OCI-LY7 (cell line): ENCODE data around the gene CDC20. TPM values are rescaled to one million over a fixed set of nuclear protein-coding genes. Genes with fewer than 3 reads are reported as not detected.

ENCODE experiments used
- BruUV-seq: library from RNA; stranded (reverse); fragments of 400-500 nt; replicated peaks from 2 replicates; lab custom pipeline; 2021; lab: Mats Ljungman, UMichigan
- CTCF ChIA-PET: fragments of 300-600 bp; sonication (Branson Sonifier 250); formaldehyde crosslinking; loops from one replicate; lab custom pipeline; 2022; ENCODE audit warnings: antibody characterized with exemption; ENCODE audit not compliant: unreplicated experiment; lab: Charles Lee
- POLR2A ChIA-PET: fragments of 300-600 bp; sonication (Branson Sonifier 250); formaldehyde crosslinking; loops from one replicate; lab custom pipeline; 2022; ENCODE audit warnings: antibody characterized with exemption; lab: Charles Lee
- DNase-seq: peaks from one replicate; pipeline ENCODE4 v3.0.0-alpha.2; 2015; ENCODE audit warnings: low spot score
- H2AFZ ChIP-seq: fragments of 200-600 bp; sonication (generic), shearing (Covaris generic); 2 replicates; pipeline ENCODE4 v1.6.1; 2014; ENCODE audit warnings: mild to moderate bottlenecking, antibody characterized with exemption, low read length, moderate library complexity
- H3K27ac ChIP-seq: fragments of 200-600 bp; sonication (generic); 2 replicates; pipeline ENCODE4 v1.5.1; 2014; ENCODE audit warnings: mixed run types, low read depth, mild to moderate bottlenecking, moderate library complexity, low read length, inconsistent platforms; ENCODE audit not compliant: poor library complexity, severe bottlenecking
- H3K36me3 ChIP-seq: fragments of 200-600 bp; sonication (generic); 2 replicates; pipeline ENCODE4 v1.6.1; 2014; ENCODE audit warnings: mild to moderate bottlenecking, antibody characterized with exemption, low read length, moderate library complexity, mixed read lengths; ENCODE audit not compliant: insufficient read depth
- H3K4me1 ChIP-seq: fragments of 200-600 bp; sonication (generic); 2 replicates; pipeline ENCODE4 v1.5.1; 2014; ENCODE audit warnings: mild to moderate bottlenecking, low read length; ENCODE audit not compliant: insufficient read depth, poor library complexity, severe bottlenecking
- H3K4me2 ChIP-seq: fragments of 200-600 bp; sonication (generic); 2 replicates; pipeline ENCODE4 v1.6.1; 2014; ENCODE audit warnings: mild to moderate bottlenecking, low read length
- H3K4me3 ChIP-seq: fragments of 200-600 bp; sonication (generic); 2 replicates; pipeline ENCODE4 v1.5.1; 2014; ENCODE audit warnings: mild to moderate bottlenecking, low read depth, low read length; ENCODE audit not compliant: poor library complexity, severe bottlenecking
- H3K79me2 ChIP-seq: fragments of 200-600 bp; sonication (generic); 2 replicates; pipeline ENCODE4 v1.6.1; 2016; ENCODE audit warnings: low read depth, mild to moderate bottlenecking, low read length, moderate library complexity, mixed read lengths; ENCODE audit not compliant: insufficient read depth
- H3K9me2 ChIP-seq: fragments of 200-600 bp; sonication (generic); 2 replicates; pipeline ENCODE4 v1.6.1; 2016; ENCODE audit warnings: mild to moderate bottlenecking, low read length, mixed read lengths; ENCODE audit not compliant: insufficient read depth
- H3K9me3 ChIP-seq: fragments of 200-600 bp; sonication (generic); 2 replicates; pipeline ENCODE4 v1.6.1; 2014; ENCODE audit warnings: mild to moderate bottlenecking, mixed run types, low read length, mixed read lengths
- H4K20me1 ChIP-seq: fragments of 200-600 bp; sonication (generic); 2 replicates; pipeline ENCODE4 v1.6.1; 2014; ENCODE audit warnings: mild to moderate bottlenecking, antibody characterized with exemption, low read length, moderate library complexity, mixed read lengths; ENCODE audit not compliant: insufficient read depth
- CTCF ChIP-seq: fragments of 200-600 bp; sonication (generic); conservative IDR thresholded peaks from 2 replicates; pipeline ENCODE4 v1.5.1; 2014; ENCODE audit warnings: mild to moderate bottlenecking, antibody characterized with exemption, low read length, moderate library complexity, mixed read lengths
- EZH2phosphoT487 ChIP-seq: fragments of 200-600 bp; sonication (generic); IDR thresholded peaks from 2 replicates; pipeline ENCODE4 v1.6.1; 2018; ENCODE audit warnings: low read depth, borderline replicate concordance, mild to moderate bottlenecking, mixed run types, antibody characterized with exemption, low read length, moderate library complexity, mixed read lengths
- intact Hi-C: fragments of 100-400 bp; cut with micrococcal nuclease; formaldehyde crosslinking; loops from one replicate; pipeline ENCODE4 v1.10.0; 2022; ENCODE audit not compliant: unreplicated experiment
- total RNA-seq, 2 experiments: library from RNA; depleted of rRNA in 1 of 2; stranded (reverse); fragments of >200 nt in 1 of 2; shearing (Covaris generic) in 1 of 2; gene quantifications; 2 replicates each; pipeline ENCODE4 v1.2.3, GENCODE V29; 2014 to 2022

Gene CDC20
- total RNA-seq, 2 experiments from 2014 or later = 174 to 209 TPM

DNA sequence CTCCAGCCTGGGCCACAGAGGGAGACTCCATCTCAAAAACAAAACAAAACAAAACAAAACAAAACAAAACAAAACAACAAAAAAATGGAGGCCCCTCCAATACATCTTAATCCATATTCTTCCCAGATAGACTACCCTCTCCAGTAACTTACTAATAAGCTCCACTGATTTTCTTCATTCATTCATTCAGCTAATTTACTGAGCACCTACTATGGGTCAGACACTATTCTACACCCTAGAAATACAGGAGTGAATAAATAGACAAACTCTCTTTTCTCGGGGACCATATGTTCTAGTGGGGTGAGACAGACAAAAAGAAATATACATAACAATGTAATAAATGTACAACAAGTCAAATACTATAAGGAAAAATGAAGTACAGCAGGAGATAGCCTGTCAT is 7.8 kb upstream of the CDC20 start:
- TF ChIP-seq CTCF (no peak), EZH2phosphoT487 (no peak)
- Histone ChIP-seq H3K36me3 (no peaks in the 10 kb centered on the region), H3K79me2 (no peaks in the 10 kb centered on the region), H3K4me1 (peaks cover 16% of the 10 kb centered on the region), H3K27ac (no peak overlapping the region), H3K9me3 (no peaks in the 10 kb centered on the region), H4K20me1 (no peaks in the 10 kb centered on the region), H3K4me2 (no peak overlapping the region), H2AFZ (no peak overlapping the region), H3K9me2 (no peaks in the 10 kb centered on the region), H3K4me3 (no peak overlapping the region)
- BruUV-seq = no TSS peak
- CTCF ChIA-PET = no interaction called here
- DNase-seq = no peak
- intact Hi-C loops = no loop called here
- POLR2A ChIA-PET = interaction anchor here (1.3 kb wide), 1 partner anchor 7 kb away, joined by 5 read pairs; the partner anchor contains the start of gene CDC20

DNA sequence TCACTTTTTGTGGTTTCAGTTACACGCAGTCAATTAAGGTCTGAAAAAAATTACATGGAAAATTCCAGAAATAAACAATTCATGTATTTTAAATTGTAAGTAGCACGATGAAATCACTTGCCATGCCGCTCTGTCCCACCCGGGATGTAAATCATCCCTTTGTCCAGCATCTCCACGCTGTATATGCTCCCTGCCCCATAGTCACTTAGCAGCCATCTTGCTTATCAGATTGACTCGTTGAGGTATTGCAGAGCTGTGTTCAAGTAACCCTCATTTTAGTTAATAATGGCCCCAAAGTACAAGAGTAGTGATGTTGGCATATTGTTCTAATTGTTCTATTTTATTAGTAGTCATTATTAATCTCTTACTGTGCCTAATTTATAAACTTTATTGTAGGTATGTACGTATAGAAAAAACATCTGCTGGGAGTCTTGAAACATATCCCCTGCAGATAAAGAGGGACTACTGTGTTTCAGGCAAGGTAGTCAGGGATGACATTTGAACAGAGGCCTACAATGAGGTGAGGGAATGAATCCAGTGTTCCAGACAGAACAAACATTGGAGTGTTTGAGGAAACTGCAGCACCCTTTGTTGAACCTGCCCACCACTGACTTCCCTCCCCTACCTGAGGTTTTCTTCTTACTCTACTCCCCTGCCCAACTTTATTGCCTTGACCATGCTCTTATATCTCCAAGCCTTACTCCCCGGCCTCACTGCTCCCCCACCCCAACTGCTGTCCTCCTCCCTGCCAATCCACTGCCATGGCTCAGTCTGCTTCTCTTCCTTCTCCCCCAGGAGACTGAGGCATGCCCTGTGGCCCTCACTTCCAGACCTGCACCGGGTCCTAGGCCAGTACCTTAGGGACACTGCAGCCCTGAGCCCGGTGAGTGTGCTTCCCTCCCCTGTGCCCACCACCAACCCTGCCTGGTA is 7.1 kb upstream of the CDC20 start:
- CTCF ChIA-PET = no interaction called here
- Histone ChIP-seq H4K20me1 (no peaks in the 10 kb centered on the region), H3K79me2 (no peaks in the 10 kb centered on the region), H3K36me3 (no peaks in the 10 kb centered on the region), H3K9me3 (no peaks in the 10 kb centered on the region), H3K9me2 (no peaks in the 10 kb centered on the region), H3K4me1 (peaks cover 16% of the 10 kb centered on the region), H3K4me2 (no peak overlapping the region), H3K4me3 (no peak overlapping the region), H2AFZ (no peak overlapping the region), H3K27ac (no peak overlapping the region)
- POLR2A ChIA-PET = no interaction called here
- no peak for TF ChIP-seq EZH2phosphoT487
- no peak for TF ChIP-seq CTCF
- no peak for DNase-seq
- intact Hi-C loops = no loop called here
- no TSS peak for BruUV-seq

DNA sequence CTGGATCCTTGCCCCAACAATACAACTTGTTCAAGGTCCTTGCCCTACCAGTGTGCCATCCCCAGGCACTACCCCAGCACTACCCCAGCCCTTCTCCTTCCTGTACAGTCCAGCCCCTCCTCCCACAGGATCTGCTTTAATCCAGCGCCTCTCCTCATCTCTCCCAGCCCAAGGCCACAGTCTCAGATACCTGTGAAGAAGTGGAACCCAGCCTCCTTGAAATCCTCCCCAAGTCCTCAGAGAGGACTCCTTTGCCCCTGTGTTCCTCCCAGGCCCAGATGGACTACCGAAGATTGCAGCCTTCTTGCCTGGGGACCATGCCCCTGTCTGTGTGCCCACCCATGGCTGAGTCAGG is 6.5 kb upstream of the CDC20 start:
- Histone ChIP-seq H3K9me3 (no peaks in the 10 kb centered on the region), H3K79me2 (no peaks in the 10 kb centered on the region), H3K27ac (no peak overlapping the region), H2AFZ (no peak overlapping the region), H3K36me3 (no peaks in the 10 kb centered on the region), H3K9me2 (no peaks in the 10 kb centered on the region), H3K4me1 (peaks cover 16% of the 10 kb centered on the region), H4K20me1 (no peaks in the 10 kb centered on the region), H3K4me2 (no peak overlapping the region), H3K4me3 (no peak overlapping the region)
- intact Hi-C loops = no loop called here
- TF ChIP-seq EZH2phosphoT487 (no peak), CTCF (no peak)
- POLR2A ChIA-PET = no interaction called here
- CTCF ChIA-PET = no interaction called here
- BruUV-seq = no TSS peak
- DNase-seq = no peak
